Right lobe of liver (tissue), 4 donors: ENCODE measurements around the gene ZNF765.

Experiments
- CTCF ChIP-seq, 4 donors: fragments of 200-600 bp in 3 of 4; fragments of 450-650 bp in 1 of 4; IDR thresholded peaks; one replicate each; pipeline versions ENCODE4 v1.5.1 to v1.8.0; 2016 to 2022; ENCODE audit warnings: antibody characterized with exemption in 4 of 4, mild to moderate bottlenecking in 2 of 4
- POLR2A ChIP-seq: fragments of 450-650 bp; IDR thresholded peaks from one replicate; pipeline ENCODE4 v1.6.1; 2017; ENCODE audit warnings: antibody characterized with exemption, mild to moderate bottlenecking
- donor health status: DM: no; HTN: no; CAD: no.
- donor health status: DM: no; HTN: no; CAD: no.
- donor health status: DM: no; HTN: yes; CAD: no.

DNA sequence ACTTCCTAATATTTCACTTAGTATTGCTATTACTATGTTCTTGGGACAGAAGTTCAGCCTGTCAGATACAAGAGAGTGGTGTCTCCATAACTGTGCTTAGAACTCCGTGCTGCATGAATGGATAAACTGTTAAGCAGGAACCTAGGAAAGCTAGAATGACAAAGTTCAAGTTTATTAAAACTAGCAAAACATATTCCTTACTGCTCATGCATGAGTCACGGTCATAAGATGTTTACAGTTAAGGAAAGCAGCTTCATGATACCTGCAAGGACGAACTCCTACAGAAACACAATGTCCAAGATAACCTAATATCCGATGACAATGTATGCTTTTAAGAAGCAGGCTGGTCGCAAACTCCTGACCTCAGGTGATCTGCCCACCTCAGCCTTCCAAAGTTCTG, 6.0 kb upstream of the ZNF765 start:
- no peak for TF ChIP-seq CTCF (IDR thresholded peaks at IDR 0.05)
- TF ChIP-seq POLR2A: no peak
